Measurements from ENCODE around the gene SKI.

Gene SKI

GRCh38 chr1:2290595-2291510, 62.7 kb downstream of the SKI start:
- H3K4me3 Mint-ChIP-seq, result no peak overlapping the region
- peaks cover 36% of the 10 kb centered on the region for H3K4me1 Mint-ChIP-seq
- H3K9me3 Mint-ChIP-seq, result no peaks in the 10 kb centered on the region
- H3K36me3 Mint-ChIP-seq (ENCODE audit: low read depth), result peaks cover 5% of the 10 kb centered on the region
- no peak for TF ChIP-seq CTCF (IDR thresholded peaks at IDR 0.05; ENCODE audit: unreplicated experiment in 3 of 3)
- peak overlapping the region; percentile 52 to 85 (median 84) for H3K27ac Mint-ChIP-seq
- no peaks in the 10 kb centered on the region for H3K27me3 Mint-ChIP-seq (ENCODE audit: low read depth)

DNA sequence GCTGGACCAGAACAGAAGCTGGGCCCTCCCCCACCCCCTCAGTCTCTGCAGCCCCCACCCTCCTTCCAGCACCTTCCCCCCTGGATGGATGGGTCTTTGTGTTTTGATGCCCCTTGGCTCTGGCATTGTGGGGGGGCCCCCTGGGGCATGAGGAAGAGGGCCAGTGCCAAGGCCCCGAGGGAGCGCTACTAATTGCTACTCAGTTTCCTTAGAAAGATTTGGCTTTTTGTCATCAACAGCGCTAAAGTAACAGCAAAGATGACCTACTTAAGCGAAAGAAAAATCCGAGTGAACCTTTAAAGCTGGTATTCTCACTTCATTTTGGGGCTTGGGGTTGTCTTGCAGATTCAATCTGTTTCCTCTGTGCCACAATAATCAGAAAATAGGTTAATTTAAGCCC, 63.5 kb downstream of the SKI start:
- Mint-ChIP-seq H3K4me3 (no peak overlapping the region), H3K27ac (no peak overlapping the region), H3K36me3 (ENCODE audit: low read depth) (peaks cover 4% of the 10 kb centered on the region), H3K9me3 (no peaks in the 10 kb centered on the region), H3K27me3 (ENCODE audit: low read depth) (no peaks in the 10 kb centered on the region), H3K4me1 (peaks cover 39% of the 10 kb centered on the region)
- TF ChIP-seq CTCF (IDR thresholded peaks at IDR 0.05; ENCODE audit: unreplicated experiment in 3 of 3), result no peak

DNA sequence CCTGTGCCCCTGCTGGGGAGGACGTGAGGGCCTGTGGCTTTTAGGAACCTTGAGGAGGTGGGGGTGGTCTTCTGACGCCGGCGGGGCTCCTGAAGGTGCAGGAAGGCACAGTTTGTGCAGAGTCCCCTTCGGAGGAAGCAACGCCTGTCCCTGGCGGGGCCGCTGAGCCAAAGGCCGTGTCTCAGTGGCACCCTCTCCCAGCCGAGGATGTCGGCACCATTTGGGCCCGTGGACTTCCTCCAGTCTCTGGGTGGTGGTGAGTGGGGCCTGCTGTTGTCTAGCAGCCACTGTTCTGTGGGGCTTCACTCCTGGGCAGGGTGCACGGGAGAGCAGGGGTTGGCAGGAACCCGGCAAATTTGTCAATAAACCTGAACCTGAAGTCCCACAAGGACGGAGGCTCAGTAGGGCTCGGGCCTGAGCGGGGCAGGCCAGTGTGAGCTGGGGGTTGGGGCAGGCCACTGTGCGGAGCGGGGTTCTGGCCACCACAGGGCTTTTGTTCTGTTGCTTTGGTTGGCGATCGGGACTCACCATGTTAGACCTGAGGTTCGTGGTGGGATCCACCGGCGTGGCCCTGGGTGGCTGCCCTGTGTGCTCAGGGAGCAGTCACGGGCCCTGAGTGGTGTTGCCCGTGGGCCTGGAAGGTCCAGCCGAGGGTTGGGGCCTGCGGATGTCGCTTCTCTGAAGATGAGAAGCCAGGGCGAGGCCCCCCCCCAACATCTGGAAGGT, 64.8 kb downstream of the SKI start:
- H3K36me3 Mint-ChIP-seq (ENCODE audit: low read depth), result no peaks in the 10 kb centered on the region
- H3K27me3 Mint-ChIP-seq (ENCODE audit: low read depth), result no peaks in the 10 kb centered on the region
- no peak overlapping the region for H3K27ac Mint-ChIP-seq
- H3K4me1 Mint-ChIP-seq, result peaks cover 38% of the 10 kb centered on the region
- no peak overlapping the region for H3K4me3 Mint-ChIP-seq
- no peak for TF ChIP-seq CTCF (IDR thresholded peaks at IDR 0.05; ENCODE audit: unreplicated experiment in 3 of 3)
- H3K9me3 Mint-ChIP-seq, result no peaks in the 10 kb centered on the region

DNA sequence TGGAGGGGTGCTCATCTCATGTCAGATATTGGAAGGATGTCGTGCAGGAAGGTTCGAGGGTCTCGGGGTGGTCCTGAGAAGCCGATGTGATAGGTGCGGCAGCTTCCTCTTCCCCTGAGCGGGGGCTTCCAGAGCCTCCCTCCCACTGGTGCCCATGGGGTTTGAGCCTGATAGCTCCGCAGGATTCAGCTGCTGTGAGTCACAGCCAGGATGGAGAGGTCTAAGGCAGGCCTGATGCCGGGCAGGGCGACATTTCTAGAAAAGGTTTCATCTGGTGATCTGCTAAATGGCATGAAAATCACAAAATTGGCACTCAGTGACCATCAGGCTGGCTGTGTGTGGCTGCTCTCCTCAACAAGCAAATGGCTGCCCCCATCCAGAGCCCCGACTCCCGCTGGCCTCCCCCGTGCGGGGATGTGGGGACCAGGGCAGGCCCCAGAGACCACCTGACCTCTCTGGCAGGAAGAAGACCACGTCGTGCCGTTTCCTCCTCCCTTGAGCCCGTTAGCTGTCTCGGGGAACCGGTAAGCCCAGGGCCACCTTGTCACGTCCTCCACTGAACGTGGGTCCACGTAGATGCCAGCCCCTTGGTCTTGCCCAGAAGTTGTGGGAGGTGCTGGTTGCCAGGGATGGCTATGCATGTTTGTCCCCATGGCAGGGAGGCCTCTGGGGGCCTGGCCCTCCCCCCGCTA, 66.1 kb downstream of the SKI start:
- TF ChIP-seq CTCF (IDR thresholded peaks at IDR 0.05; ENCODE audit: unreplicated experiment in 3 of 3), result no peak
- H3K9me3 Mint-ChIP-seq, result no peaks in the 10 kb centered on the region
- no peak overlapping the region for H3K4me3 Mint-ChIP-seq

GRCh38 chr1:2294725-2295078, 66.6 kb downstream of the SKI start:
- TF ChIP-seq CTCF (IDR thresholded peaks at IDR 0.05; ENCODE audit: unreplicated experiment in 3 of 3), result no peak
- Mint-ChIP-seq H3K27ac (no peak overlapping the region), H3K27me3 (ENCODE audit: low read depth) (no peaks in the 10 kb centered on the region), H3K36me3 (ENCODE audit: low read depth) (no peaks in the 10 kb centered on the region), H3K4me3 (no peak overlapping the region), H3K4me1 (peaks cover 47% of the 10 kb centered on the region), H3K9me3 (no peaks in the 10 kb centered on the region)

More for the DNA sequence above, 66.1 kb downstream of the SKI start:
- no peak overlapping the region for H3K27ac Mint-ChIP-seq
- no peaks in the 10 kb centered on the region for H3K27me3 Mint-ChIP-seq (ENCODE audit: low read depth)
- H3K36me3 Mint-ChIP-seq (ENCODE audit: low read depth), result no peaks in the 10 kb centered on the region
- H3K4me1 Mint-ChIP-seq, result peaks cover 44% of the 10 kb centered on the region

All from nephron (organoid).